ENCODE data around the gene TMEM178B. TPM values are rescaled to one million over a fixed set of nuclear protein-coding genes. Genes with fewer than 3 reads are reported as not detected.

TMEM178B gene
- total and polyA plus RNA-seq, 2 of the 13 experiments (the other 11 are each of a cell fraction or from before 2014, with no cell fraction given): 0.01 to 0.02 TPM

DNA sequence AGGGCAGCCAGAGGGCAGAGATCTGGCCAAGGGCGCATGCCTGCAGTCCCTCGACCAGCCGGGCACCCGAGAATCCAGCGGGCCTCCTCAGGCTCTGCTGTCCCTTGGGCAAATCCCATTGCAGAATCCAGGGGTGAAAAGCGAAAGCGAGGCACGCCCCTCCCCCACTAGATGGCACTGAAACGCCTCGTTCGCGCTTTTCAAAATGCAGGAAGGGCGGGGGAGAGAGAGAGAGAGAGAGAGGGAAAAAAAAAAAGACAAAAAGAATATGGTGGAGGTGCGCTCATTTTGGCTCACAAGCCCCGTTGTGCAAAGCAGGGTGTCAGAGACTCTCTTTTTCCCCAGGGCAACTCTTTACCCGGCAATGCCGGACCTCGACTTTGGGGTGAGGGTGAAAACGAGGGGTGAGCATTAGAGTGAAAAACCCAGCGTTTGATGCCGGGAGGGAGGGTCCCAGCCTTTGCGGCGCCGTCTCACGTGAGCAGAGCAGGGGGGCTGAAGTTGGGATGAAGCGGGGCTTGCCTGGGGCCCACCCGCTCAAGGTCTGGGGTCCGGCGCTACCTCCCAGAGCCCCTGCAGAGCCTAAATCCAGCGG is 2.5 kb upstream of the TMEM178B start (continued):
- TF ChIP-seq, protein P1, sequence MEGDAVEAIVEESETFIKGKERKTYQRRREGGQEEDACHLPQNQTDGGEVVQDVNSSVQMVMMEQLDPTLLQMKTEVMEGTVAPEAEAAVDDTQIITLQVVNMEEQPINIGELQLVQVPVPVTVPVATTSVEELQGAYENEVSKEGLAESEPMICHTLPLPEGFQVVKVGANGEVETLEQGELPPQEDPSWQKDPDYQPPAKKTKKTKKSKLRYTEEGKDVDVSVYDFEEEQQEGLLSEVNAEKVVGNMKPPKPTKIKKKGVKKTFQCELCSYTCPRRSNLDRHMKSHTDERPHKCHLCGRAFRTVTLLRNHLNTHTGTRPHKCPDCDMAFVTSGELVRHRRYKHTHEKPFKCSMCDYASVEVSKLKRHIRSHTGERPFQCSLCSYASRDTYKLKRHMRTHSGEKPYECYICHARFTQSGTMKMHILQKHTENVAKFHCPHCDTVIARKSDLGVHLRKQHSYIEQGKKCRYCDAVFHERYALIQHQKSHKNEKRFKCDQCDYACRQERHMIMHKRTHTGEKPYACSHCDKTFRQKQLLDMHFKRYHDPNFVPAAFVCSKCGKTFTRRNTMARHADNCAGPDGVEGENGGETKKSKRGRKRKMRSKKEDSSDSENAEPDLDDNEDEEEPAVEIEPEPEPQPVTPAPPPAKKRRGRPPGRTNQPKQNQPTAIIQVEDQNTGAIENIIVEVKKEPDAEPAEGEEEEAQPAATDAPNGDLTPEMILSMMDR (CRISPR knock-in tag; IDR thresholded peaks at IDR 0.05): peak; percentile 63

DNA sequence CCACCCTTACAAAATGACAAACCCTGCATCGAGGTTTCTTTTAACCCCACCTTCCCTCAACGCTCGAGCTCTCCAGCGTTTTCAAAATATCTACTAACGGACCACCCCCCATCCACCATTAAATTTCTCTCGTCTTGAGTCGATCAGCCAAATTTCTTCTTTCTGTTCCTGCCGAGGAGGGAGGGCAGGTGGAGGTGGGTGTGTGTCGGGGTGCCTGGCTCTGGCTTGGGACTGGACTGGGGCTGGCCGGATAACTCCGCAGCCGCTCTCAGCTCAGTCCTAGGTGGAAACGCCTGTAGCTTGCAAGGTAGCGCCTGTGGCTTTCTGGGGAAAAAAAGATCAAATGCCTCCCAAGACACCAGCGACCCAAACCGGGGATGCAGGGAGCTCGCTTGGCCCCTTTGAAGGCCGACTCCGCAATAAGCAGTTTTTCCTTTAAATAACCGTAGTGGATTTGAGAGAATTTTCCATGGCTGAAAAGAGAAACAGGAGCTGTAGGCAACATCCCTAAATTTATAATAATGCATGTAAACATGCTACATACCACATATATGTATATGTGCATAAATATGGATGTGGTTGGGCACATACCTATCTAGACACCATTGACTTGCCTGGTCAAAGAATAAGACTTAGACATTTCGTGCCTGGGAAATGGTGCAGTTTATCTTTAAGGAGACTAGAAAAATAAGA is 1.9 kb upstream of the TMEM178B start:
- ATAC-seq: no peak
- in situ Hi-C loops (cut with HindIII; ENCODE audit: extremely low pct_ligation_motif_present, low pct_unique_long_range_greater_than_20kb): loop anchor here (25.0 kb wide), 1 partner anchor 465 kb away; no protein-coding TSS in a partner anchor
- H2AFZ ChIP-seq (ENCODE audit: low read length): no peak overlapping the region

More for the DNA sequence above, 1.9 kb upstream of the TMEM178B start:
- peak overlapping the region; percentile 58 for H3K4me2 ChIP-seq (ENCODE audit: low read depth, low read length)
- 18% methylated on average over 21 of the region's 21 CpGs for WGBS (ENCODE audit: low lambda C conversion rate)
- intact Hi-C loops (cut with micrococcal nuclease; ENCODE audit: unreplicated experiment): loop anchor here (5.0 kb wide), 1 partner anchor 460 kb away; no protein-coding TSS in a partner anchor
- CTCF ChIA-PET (ENCODE audit: low intra/inter-chr PET ratio, low total read pairs): no interaction called here
- no peaks in the 10 kb centered on the region for H3K79me2 ChIP-seq (ENCODE audit: insufficient read depth, low read length)
- peaks cover 9 to 64% of the 10 kb centered on the region in 2 experiments; a peak in 4 of 5 replicates for H3K27me3 ChIP-seq (ENCODE audit: control insufficient read depth in 1 of 2, insufficient read depth in 2 of 2, low read length in 2 of 2)
- no peak for TF ChIP-seq ZNF138 (CRISPR knock-in tag; IDR thresholded peaks at IDR 0.05; ENCODE audit: low read depth)
- no peak for TF ChIP-seq ZNF20 (CRISPR knock-in tag; IDR thresholded peaks at IDR 0.05)
- TF ChIP-seq, protein P2, sequence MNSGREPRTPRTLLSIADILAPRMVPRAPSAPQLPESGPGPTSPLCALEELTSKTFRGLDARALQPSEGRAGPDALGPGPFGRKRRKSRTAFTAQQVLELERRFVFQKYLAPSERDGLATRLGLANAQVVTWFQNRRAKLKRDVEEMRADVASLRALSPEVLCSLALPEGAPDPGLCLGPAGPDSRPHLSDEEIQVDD (CRISPR knock-in tag; IDR thresholded peaks at IDR 0.05; ENCODE audit: borderline replicate concordance): no peak
- 0 out of 2 replicates have a peak, but pooled peaks have one; percentile 62 for TF ChIP-seq EZH2 (conservative IDR thresholded peaks at IDR 0.05; ENCODE audit: low read depth, low read length)
- TF ChIP-seq, protein P3, sequence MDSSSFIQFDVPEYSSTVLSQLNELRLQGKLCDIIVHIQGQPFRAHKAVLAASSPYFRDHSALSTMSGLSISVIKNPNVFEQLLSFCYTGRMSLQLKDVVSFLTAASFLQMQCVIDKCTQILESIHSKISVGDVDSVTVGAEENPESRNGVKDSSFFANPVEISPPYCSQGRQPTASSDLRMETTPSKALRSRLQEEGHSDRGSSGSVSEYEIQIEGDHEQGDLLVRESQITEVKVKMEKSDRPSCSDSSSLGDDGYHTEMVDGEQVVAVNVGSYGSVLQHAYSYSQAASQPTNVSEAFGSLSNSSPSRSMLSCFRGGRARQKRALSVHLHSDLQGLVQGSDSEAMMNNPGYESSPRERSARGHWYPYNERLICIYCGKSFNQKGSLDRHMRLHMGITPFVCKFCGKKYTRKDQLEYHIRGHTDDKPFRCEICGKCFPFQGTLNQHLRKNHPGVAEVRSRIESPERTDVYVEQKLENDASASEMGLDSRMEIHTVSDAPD (CRISPR knock-in tag; IDR thresholded peaks at IDR 0.05): no peak
- no peak for TF ChIP-seq HOXA9 (CRISPR knock-in tag; IDR thresholded peaks at IDR 0.05; ENCODE audit: borderline replicate concordance)
- no peak for TF ChIP-seq CHCHD3 (CRISPR knock-in tag; IDR thresholded peaks at IDR 0.05)
- no peaks in the 10 kb centered on the region for H3K9me3 ChIP-seq (ENCODE audit: low read length)
- no peak overlapping the region for H3K9ac ChIP-seq (ENCODE audit: insufficient read depth, low read depth, low read length)
- DNase-seq (ENCODE audit: low spot score) (no peak), FAIRE-seq (no peak)
- H3K36me3 ChIP-seq (replicated peaks in 1 of 2; ENCODE audit: control insufficient read depth in 1 of 2, insufficient read depth in 2 of 2, low read length in 2 of 2): no peaks in the 10 kb centered on the region
- H4K20me1 ChIP-seq (ENCODE audit: insufficient read depth, low read length): no peaks in the 10 kb centered on the region
- no peak overlapping the region for H3K27ac ChIP-seq (ENCODE audit: extremely low read length, insufficient read depth, low read length)
- POLR2A ChIA-PET: no interaction called here
- peaks cover 15% of the 10 kb centered on the region; the same call in 1 of the 2 replicates for H3K4me1 ChIP-seq (ENCODE audit: insufficient read depth, low read length)
- no peak overlapping the region; a peak in 1 of 6 replicates for H3K4me3 ChIP-seq (replicated peaks in 1 of 3; ENCODE audit: insufficient read depth in 1 of 3, low read depth in 2 of 3, low read length in 3 of 3)
- no TSS peak for BruUV-seq (replicated peaks)

Data from HepG2 (cell line).